ENCODE results near the gene AMMECR1. TPM values are rescaled to one million over a fixed set of nuclear protein-coding genes. Genes with fewer than 3 reads are reported as not detected.

The AMMECR1 gene
- total RNA-seq, 4 donors from 2014 or later: 6.7 to 13.8 (median 8.9) TPM

- ATAC-seq (ENCODE audit: low FRiP score): no peak
- DNase-seq (ENCODE audit: low spot score): no peak
- TF ChIP-seq, protein P1, sequence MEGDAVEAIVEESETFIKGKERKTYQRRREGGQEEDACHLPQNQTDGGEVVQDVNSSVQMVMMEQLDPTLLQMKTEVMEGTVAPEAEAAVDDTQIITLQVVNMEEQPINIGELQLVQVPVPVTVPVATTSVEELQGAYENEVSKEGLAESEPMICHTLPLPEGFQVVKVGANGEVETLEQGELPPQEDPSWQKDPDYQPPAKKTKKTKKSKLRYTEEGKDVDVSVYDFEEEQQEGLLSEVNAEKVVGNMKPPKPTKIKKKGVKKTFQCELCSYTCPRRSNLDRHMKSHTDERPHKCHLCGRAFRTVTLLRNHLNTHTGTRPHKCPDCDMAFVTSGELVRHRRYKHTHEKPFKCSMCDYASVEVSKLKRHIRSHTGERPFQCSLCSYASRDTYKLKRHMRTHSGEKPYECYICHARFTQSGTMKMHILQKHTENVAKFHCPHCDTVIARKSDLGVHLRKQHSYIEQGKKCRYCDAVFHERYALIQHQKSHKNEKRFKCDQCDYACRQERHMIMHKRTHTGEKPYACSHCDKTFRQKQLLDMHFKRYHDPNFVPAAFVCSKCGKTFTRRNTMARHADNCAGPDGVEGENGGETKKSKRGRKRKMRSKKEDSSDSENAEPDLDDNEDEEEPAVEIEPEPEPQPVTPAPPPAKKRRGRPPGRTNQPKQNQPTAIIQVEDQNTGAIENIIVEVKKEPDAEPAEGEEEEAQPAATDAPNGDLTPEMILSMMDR (IDR thresholded peaks at IDR 0.05): no peak
Observed at GRCh38 chrX:110215411-110215810, 102.5 kb downstream of the AMMECR1 start.

DNA sequence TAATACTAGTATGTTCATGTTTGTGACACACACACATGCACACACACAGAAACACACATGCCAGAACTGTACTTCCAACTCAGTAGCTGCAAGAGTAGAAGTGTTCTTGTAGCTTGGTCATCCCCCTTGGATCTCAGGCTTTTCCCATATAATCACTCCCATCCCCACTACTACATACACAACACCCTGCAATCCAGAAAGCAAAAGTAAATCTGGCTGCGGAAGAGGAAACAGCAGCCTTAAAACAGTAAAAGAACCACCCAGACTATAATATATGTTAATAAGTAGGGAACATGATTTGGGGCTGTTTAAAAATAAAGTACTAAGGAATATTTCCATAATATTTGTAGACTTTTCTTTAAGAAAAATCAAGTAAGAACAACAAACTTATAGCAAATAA is 103.2 kb downstream of the AMMECR1 start:
- DNase-seq (ENCODE audit: low spot score) (no peak), ATAC-seq (ENCODE audit: low FRiP score) (no peak)
- TF ChIP-seq, protein P1 (IDR thresholded peaks at IDR 0.05): no peak

DNA sequence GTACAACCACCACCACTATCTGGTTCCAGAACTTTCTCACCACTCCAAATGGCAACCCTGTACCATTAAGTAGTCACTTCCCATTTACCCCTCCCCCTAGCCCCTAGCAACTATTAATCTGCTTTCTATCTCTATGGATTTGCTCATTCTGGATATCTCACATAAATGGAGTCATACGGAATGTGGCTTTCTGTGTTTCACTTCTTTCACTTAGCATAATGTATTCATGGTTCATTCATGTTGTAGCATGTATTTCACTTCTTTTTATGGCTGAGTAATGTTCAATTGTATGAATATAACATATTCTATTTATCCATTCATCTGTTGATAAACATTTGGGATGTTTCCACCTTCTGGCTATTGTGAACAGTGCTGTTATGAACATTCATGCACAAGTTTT is 104.7 kb downstream of the AMMECR1 start:
- DNase-seq (ENCODE audit: low spot score): no peak
- ATAC-seq (ENCODE audit: low FRiP score): no peak
- TF ChIP-seq, protein P1 (IDR thresholded peaks at IDR 0.05): no peak

- no peak for DNase-seq (ENCODE audit: low spot score)
- ATAC-seq (ENCODE audit: low FRiP score): no peak
- TF ChIP-seq, protein P1 (IDR thresholded peaks at IDR 0.05): no peak
Observed at GRCh38 chrX:110212299-110212698, 105.6 kb downstream of the AMMECR1 start.

DNA sequence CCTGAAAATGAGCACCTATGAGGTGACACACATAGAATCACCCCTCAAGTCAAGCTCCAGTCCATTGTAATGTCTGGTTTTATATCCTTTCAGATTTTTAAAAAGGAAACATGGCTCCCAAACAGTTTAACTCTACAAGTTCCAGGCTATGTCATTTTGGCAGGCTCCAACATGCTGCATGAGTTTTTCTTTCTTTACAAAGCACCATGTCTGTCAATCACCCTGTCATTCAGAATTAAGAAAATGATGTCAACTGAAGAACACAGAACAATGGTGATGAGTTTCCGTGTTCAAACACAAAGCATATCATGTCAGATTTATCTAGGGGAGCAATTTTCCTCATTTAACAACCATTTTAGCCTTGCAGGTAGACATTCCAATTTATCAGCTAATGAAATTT is 106.5 kb downstream of the AMMECR1 start:
- no peak for DNase-seq (ENCODE audit: low spot score)
- ATAC-seq (ENCODE audit: low FRiP score): no peak
- TF ChIP-seq, protein P1 (IDR thresholded peaks at IDR 0.05): no peak

- no peak for DNase-seq (ENCODE audit: low spot score)
- TF ChIP-seq, protein P1 (IDR thresholded peaks at IDR 0.05): no peak
Observed at GRCh38 chrX:110210417-110211139, 107.3 kb downstream of the AMMECR1 start.

DNA sequence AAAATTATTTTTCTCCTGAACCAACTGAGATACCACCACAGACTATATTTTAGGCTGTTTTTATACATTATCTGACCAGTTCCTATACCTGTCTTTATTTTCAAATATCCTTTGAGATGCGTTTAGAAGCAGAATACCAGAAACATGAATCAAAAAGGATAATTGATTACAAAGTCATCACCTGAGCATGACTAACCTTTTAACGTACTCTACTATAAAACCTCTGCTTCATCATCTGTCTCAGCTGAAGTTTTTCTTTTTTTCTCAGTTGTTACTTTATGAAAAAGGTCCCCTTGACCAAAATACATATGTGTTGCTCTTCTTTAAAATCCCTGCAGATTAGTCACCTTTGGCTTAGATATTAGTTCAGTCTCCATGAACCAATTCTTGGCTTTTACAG is 109.8 kb downstream of the AMMECR1 start:
- DNase-seq (ENCODE audit: low spot score) (no peak), ATAC-seq (ENCODE audit: low FRiP score) (no peak)
- TF ChIP-seq, protein P1 (IDR thresholded peaks at IDR 0.05): no peak

More at GRCh38 chrX:110210417-110211139, 107.3 kb downstream of the AMMECR1 start:
- ATAC-seq (ENCODE audit: low FRiP score): peak; percentile 68

All from omental fat pad (tissue), 4 donors.